Psoas muscle (tissue), 8 donors: ENCODE results near the gene FDX2. TPM values are rescaled to one million over a fixed set of nuclear protein-coding genes. Genes with fewer than 3 reads are reported as not detected.

Experiments used
- ATAC-seq, 4 donors: fragments of 200-7000 bp; cut with Tn5 transposase; one replicate each; pipeline ENCODE4 v1.9.1; 2020; ENCODE audit warnings: moderate library complexity in 3 of 4, mild to moderate bottlenecking in 2 of 4
- DNase-seq, 2 donors: peaks; one replicate each; pipeline ENCODE4 v3.0.0-alpha.2; 2020
- H3K27ac ChIP-seq: fragments of 200-600 bp; one replicate; pipeline ENCODE4 v1.8.0; 2022
- H3K27me3 ChIP-seq, 3 donors: fragments of 200-600 bp in 1 of 3; one replicate each; pipeline versions ENCODE4 v1.6.1 to v1.8.0; 2013 to 2022; ENCODE audit warnings: low read length in 2 of 3, mild to moderate bottlenecking in 2 of 3, moderate library complexity in 1 of 3; ENCODE audit not compliant: insufficient read depth in 3 of 3
- H3K36me3 ChIP-seq, 2 donors: fragments of 200-600 bp in 1 of 2; one replicate each; pipeline versions ENCODE4 v1.6.1 to v1.8.0; 2013 to 2022; ENCODE audit warnings: low read depth in 1 of 2, mild to moderate bottlenecking in 1 of 2, moderate library complexity in 1 of 2; ENCODE audit not compliant: insufficient read depth in 1 of 2
- H3K4me1 ChIP-seq: fragments of 200-600 bp; one replicate; pipeline ENCODE4 v1.8.0; 2022
- H3K4me3 ChIP-seq: fragments of 200-600 bp; one replicate; pipeline ENCODE4 v1.8.0; 2022; ENCODE audit warnings: mild to moderate bottlenecking
- H3K9me3 ChIP-seq: fragments of 200-600 bp; one replicate; pipeline ENCODE4 v1.8.0; 2022
- CTCF ChIP-seq: fragments of 200-600 bp; IDR thresholded peaks from one replicate; pipeline ENCODE4 v1.8.0; 2022; ENCODE audit warnings: antibody characterized with exemption
- WGBS, 3 donors: extraction: QIAGEN DNeasy Blood & Tissue Kit; methylation state at CpG; one replicate each; pipeline versions ENCODE4 v1.1.6 to v1.1.7; 2013; 5-methylcytosine and 5-hydroxymethylcytosine counted together
- intact Hi-C, 2 donors: fragments of 100-400 bp; cut with DNase I; formaldehyde crosslinking; loops; one replicate each; pipeline versions ENCODE4 v1.11.0 to v1.14.2; 2022
- long read RNA-seq, 2 donors: library from polyadenylated mRNA; unstranded; transcript quantifications; one replicate each; pipeline ENCODE4 v2.0.0, GENCODE V29; 2021
- polyA plus RNA-seq, 3 donors: library from polyadenylated mRNA; stranded (reverse); fragments of 200-250 nt; gene quantifications; one replicate each; pipeline ENCODE4 v1.2.3, GENCODE V29; 2013
- total RNA-seq, 4 donors: library from RNA; stranded (reverse); fragmentation: NEBNext Ultra II Directional in 2 of 4; extraction: Animal tissue kit (Norgen Biotek cat#: 25700) in 2 of 4; gene quantifications; one replicate each; pipeline versions ENCODE4 v1.2.1 to v1.2.4, GENCODE V29; 2021 to 2023
- donor health status: healthy with polysubstance abuse.
- donor health status: DM: no; HTN: no; CAD: no; lungs with moderate emphysema.
- donor health status: Bipolar disorder and iron deficiency.
- donor health status: healthy.
- donor health status: DM: yes; HTN: yes; CAD: no.
- donor health status: DM: no; HTN: no; CAD: no.
- donor health status: DM: no; HTN: no; CAD: no.
- donor health status: DM: yes; HTN: yes; CAD: no.

FDX2 gene
- total RNA-seq (10 to 100 TPM; 16.0 to 21.8 (median 18.3) TPM), polyA plus RNA-seq (10 to 100 TPM; 30.7 to 52.5 (median 39.6) TPM)
- long read RNA-seq, donor 1, partial matches to known transcripts: 3 of 5 reads
- long read RNA-seq, donor 1, other reads (novel, unspliced or antisense): 0 of 5 reads
- long read RNA-seq, donor 2, transcript FDX2-202 (5 exons, 1,012 nt): major isoform, 7 of 27 reads
- long read RNA-seq, donor 2, partial matches to known transcripts: 16 of 27 reads
- long read RNA-seq, donor 2, other reads (novel, unspliced or antisense): 1 of 27 reads

- Histone ChIP-seq H3K36me3 (peaks cover 0 to 53% of the 10 kb centered on the region in 2 donors), H3K4me3 (peak within 1 kb of the TSS; percentile 98), H3K27me3 (no peaks in the 10 kb centered on the region), H3K4me1 (peaks cover 3% of the 10 kb centered on the region), H3K9me3 (no peaks in the 10 kb centered on the region), H3K27ac (peak within 1 kb of the TSS; percentile 76)
- DNase-seq (peak; percentile 91 to 95), ATAC-seq (peak; percentile 91 to 98 (median 95))
- TF ChIP-seq CTCF: no peak
- 1% methylated on average over 31 to 55 of the region's 55 CpGs for WGBS, 3 donors
- intact Hi-C loops: no loop called here
Observed at GRCh38 chr19:10315335-10316214, at the start of gene FDX2. Gene FDX2, minus strand, starts transcription at chr19:10316015. Its CDS starts 19 bp downstream, at chr19:10315996.

- intact Hi-C loops: no loop called here
- Histone ChIP-seq H3K27ac (no peak overlapping the region), H3K4me1 (no peaks in the 10 kb centered on the region), H3K36me3 (peaks cover 13 to 85% of the 10 kb centered on the region in 2 donors), H3K27me3 (no peaks in the 10 kb centered on the region), H3K4me3 (no peak overlapping the region), H3K9me3 (no peaks in the 10 kb centered on the region)
- WGBS, 3 donors: 93 to 95% (median 94%) methylated on average over 23 of the region's 23 CpGs
- DNase-seq: no peak
- no peak for ATAC-seq
- no peak for TF ChIP-seq CTCF
Observed at GRCh38 chr19:10365518-10365917, 49.7 kb upstream of the FDX2 start.

GRCh38 chr19:10364644-10365043, 48.8 kb upstream of the FDX2 start:
- Histone ChIP-seq H3K9me3 (no peaks in the 10 kb centered on the region), H3K27ac (no peak overlapping the region), H3K4me3 (no peak overlapping the region), H3K4me1 (no peaks in the 10 kb centered on the region), H3K27me3 (no peaks in the 10 kb centered on the region), H3K36me3 (peaks cover 13 to 84% of the 10 kb centered on the region in 2 donors)
- intact Hi-C loops: no loop called here
- DNase-seq: no peak
- 79 to 87% (median 85%) methylated on average over 19 of the region's 19 CpGs for WGBS, 3 donors
- no peak for TF ChIP-seq CTCF
- ATAC-seq: no peak

GRCh38 chr19:10363789-10364281, 48.0 kb upstream of the FDX2 start:
- no peak overlapping the region for H3K4me3 ChIP-seq
- H3K36me3 ChIP-seq: peaks cover 13 to 85% of the 10 kb centered on the region in 2 donors
- no peak for DNase-seq
- WGBS, 3 donors: 90 to 97% (median 94%) methylated on average over 12 of the region's 12 CpGs
- no peak overlapping the region for H3K27ac ChIP-seq
- H3K4me1 ChIP-seq: no peaks in the 10 kb centered on the region
- TF ChIP-seq CTCF: no peak
- no peaks in the 10 kb centered on the region for H3K27me3 ChIP-seq
- no peak for ATAC-seq
- intact Hi-C loops: no loop called here
- H3K9me3 ChIP-seq: no peaks in the 10 kb centered on the region
